GM12878 (cell line): ENCODE data around the gene TEX2. TPM values are rescaled to one million over a fixed set of nuclear protein-coding genes. Genes with fewer than 3 reads are reported as not detected.

ENCODE experiments used
- ATAC-seq: fragments of 200-7000 bp; cut with Tn5 transposase; 3 replicates; pipeline ENCODE4 v1.9.1; 2020; ENCODE audit warnings: mild to moderate bottlenecking, moderate library complexity
- BruUV-seq: library from RNA; stranded (reverse); fragments of 400-500 nt; replicated peaks from 2 replicates; lab custom pipeline; 2021; lab: Mats Ljungman, UMichigan
- CTCF ChIA-PET: fragments of 300-600 bp; sonication (Branson Sonifier 250); formaldehyde crosslinking; extraction: SDS; loops from one replicate; lab custom pipeline; 2021; ENCODE audit warnings: inconsistent platforms; lab: Yijun Ruan, JAX
- POLR2A ChIA-PET: fragments of 350-600 bp; formaldehyde crosslinking; extraction: SDS; loops from one replicate; lab custom pipeline; 2021; ENCODE audit warnings: inconsistent platforms; lab: Charles Lee
- RAD21 ChIA-PET: fragments of 300-600 bp; sonication (Branson Sonifier 250); formaldehyde crosslinking; loops from one replicate; lab custom pipeline; 2023; ENCODE audit warnings: antibody characterized with exemption; ENCODE audit not compliant: unreplicated experiment; lab: Charles Lee
- SMC1A ChIA-PET: fragments of 300-600 bp; sonication (Branson Sonifier 250); formaldehyde crosslinking; loops from one replicate; lab custom pipeline; 2023; ENCODE audit not compliant: unreplicated experiment, uncharacterized antibody; lab: Charles Lee
- DNase-seq: peaks from one replicate; pipeline ENCODE4 v3.0.0-alpha.2; 2011; ENCODE audit warnings: low read depth, low spot score
- FAIRE-seq: peaks from 3 replicates; lab custom pipeline; 2011; peaks lifted over from hg19 to GRCh38; lab: Jason Lieb, UNC
- H2AFZ ChIP-seq: 2 replicates; pipeline ENCODE4 v1.6.0; 2011; ENCODE audit warnings: low read depth, low read length, control low read depth; ENCODE audit not compliant: control insufficient read depth
- H3K27ac ChIP-seq: 2 replicates; pipeline ENCODE4 v1.5.1; 2011; ENCODE audit warnings: control low read depth; ENCODE audit not compliant: control insufficient read depth, insufficient read depth
- H3K27me3 ChIP-seq, 2 experiments: replicated peaks in 1 of 2; 2 replicates each; pipeline versions ENCODE4 v1.6.0 to v1.6.1; 2011; ENCODE audit warnings: low read length in 1 of 2; ENCODE audit not compliant: control insufficient read depth in 2 of 2, insufficient read depth in 2 of 2
- H3K36me3 ChIP-seq, 2 experiments: 2 replicates each; pipeline ENCODE4 v1.5.1; 2011; ENCODE audit warnings: low read length in 1 of 2; ENCODE audit not compliant: control insufficient read depth in 2 of 2, insufficient read depth in 2 of 2
- H3K4me1 ChIP-seq: 2 replicates; pipeline ENCODE4 v1.6.1; 2011; ENCODE audit warnings: mild to moderate bottlenecking, low read length, moderate library complexity, mixed read lengths; ENCODE audit not compliant: control insufficient read depth, insufficient read depth
- H3K4me2 ChIP-seq: 2 replicates; pipeline ENCODE4 v1.6.0; 2011; ENCODE audit warnings: control low read depth; ENCODE audit not compliant: control insufficient read depth, insufficient read depth
- H3K4me3 ChIP-seq: fragments of 200-600 bp; sonication (generic); 2 replicates; pipeline ENCODE4 v1.5.1; 2016
- H3K79me2 ChIP-seq: 2 replicates; pipeline ENCODE4 v1.6.0; 2011; ENCODE audit warnings: low read length; ENCODE audit not compliant: control insufficient read depth, insufficient read depth
- H3K9ac ChIP-seq: 2 replicates; pipeline ENCODE4 v1.8.0; 2011; ENCODE audit warnings: low read length, control low read depth, mixed read lengths; ENCODE audit not compliant: control insufficient read depth, insufficient read depth
- H3K9me3 ChIP-seq: replicated peaks from 3 replicates; pipeline ENCODE4 v1.5.1; 2011; ENCODE audit warnings: mild to moderate bottlenecking, low read length; ENCODE audit not compliant: control insufficient read depth, insufficient read depth
- H4K20me1 ChIP-seq: 2 replicates; pipeline ENCODE4 v1.6.0; 2011; ENCODE audit not compliant: control insufficient read depth, insufficient read depth
- CEBPZ ChIP-seq: fragments of 150-350 bp; IDR thresholded peaks from 2 replicates; pipeline ENCODE4 v1.6.1; 2016; ENCODE audit warnings: low read depth, low read length
- ETV6 ChIP-seq, 2 experiments: fragments of 450-650 bp in 1 of 2; IDR thresholded peaks in 1 of 2; conservative IDR thresholded peaks in 1 of 2; 2 replicates each; pipeline ENCODE4 v1.6.1; 2014; ENCODE audit warnings: antibody characterized with exemption in 1 of 2, borderline replicate concordance in 1 of 2, low read depth in 1 of 2, mild to moderate bottlenecking in 1 of 2, moderate library complexity in 1 of 2
- HCFC1 ChIP-seq: fragments of 150-350 bp; IDR thresholded peaks from 2 replicates; pipeline ENCODE4 v1.6.1; 2014; ENCODE audit warnings: low read length
- HDAC2 ChIP-seq: fragments of 200-600 bp; sonication (generic); IDR thresholded peaks from 2 replicates; pipeline ENCODE4 v1.6.1; 2017
- KLF5 ChIP-seq: fragments of 450-650 bp; IDR thresholded peaks from 2 replicates; pipeline ENCODE4 v1.6.1; 2014; ENCODE audit warnings: mild to moderate bottlenecking; ENCODE audit not compliant: partially characterized antibody
- MTA2 ChIP-seq: fragments of 450-650 bp; IDR thresholded peaks from 2 replicates; pipeline ENCODE4 v1.6.1; 2016; ENCODE audit warnings: low read depth, mild to moderate bottlenecking, moderate library complexity
- MTA3 ChIP-seq: IDR thresholded peaks from 2 replicates; pipeline ENCODE4 v1.6.1; 2012; ENCODE audit warnings: low read length, inconsistent platforms, borderline replicate concordance
- MXI1 ChIP-seq: fragments of 150-350 bp; IDR thresholded peaks from 2 replicates; pipeline ENCODE4 v1.6.1; 2011; ENCODE audit warnings: low read depth, mild to moderate bottlenecking, inconsistent platforms, low read length, improper control_type of control experiment
- PBX3 ChIP-seq: IDR thresholded peaks from 2 replicates; pipeline ENCODE4 v1.6.1; 2011; ENCODE audit warnings: mild to moderate bottlenecking, low read depth, low read length, moderate library complexity; ENCODE audit not compliant: insufficient replicate concordance
- PML ChIP-seq: IDR thresholded peaks from 2 replicates; pipeline ENCODE4 v1.6.1; 2012; ENCODE audit warnings: low read length, inconsistent platforms
- POLR2AphosphoS5 ChIP-seq: IDR thresholded peaks from 2 replicates; pipeline ENCODE4 v1.6.1; 2011; ENCODE audit warnings: mild to moderate bottlenecking, low read length, inconsistent platforms
- ZBTB11 ChIP-seq: fragments of 450-650 bp; formaldehyde crosslinking; IDR thresholded peaks from 2 replicates; pipeline ENCODE4 v1.5.0; 2022; ENCODE audit warnings: mild to moderate bottlenecking, missing genetic modification characterization
- WGBS: methylation state at CpG from one replicate; pipeline ENCODE4 v1.1.6; 2016; ENCODE audit warnings: low lambda C conversion rate; ENCODE audit not compliant: insufficient replicate concordance, insufficient coverage; ENCODE audit errors: missing lambda C conversion rate; 5-methylcytosine and 5-hydroxymethylcytosine counted together
- in situ Hi-C: fragments of 300-500 bp; cut with MboI; formaldehyde crosslinking; loops from 9 replicates; pipeline ENCODE4 v1.14.3; 2018; ENCODE audit warnings: mixed read lengths
- intact Hi-C: fragments of 100-400 bp; cut with micrococcal nuclease; formaldehyde crosslinking; loops from one replicate; pipeline ENCODE4 v1.14.2; 2022; ENCODE audit not compliant: unreplicated experiment
- polyA plus RNA-seq, 11 experiments: library from polyadenylated mRNA; depleted of rRNA in 4 of 11; unstranded in 6 of 11; stranded (reverse) in 5 of 11; fragments of >200 nt; fragmentation: Nextera tagmentation in 4 of 11; fragmentation: Illumina TruSeq in 1 of 11; extraction: Ambion mirVana in 4 of 11; extraction: Trizol in 1 of 11; gene quantifications; 1 replicate in 1 of 11; 2 replicates in 10 of 11; pipeline versions ENCODE4 v1.2.1 to v1.2.3, GENCODE V29; 2011 to 2016; ENCODE audit warnings: inconsistent platforms in 2 of 11, missing spikeins in 2 of 11, low read depth in 1 of 11
- total RNA-seq, 4 experiments: library from RNA; depleted of rRNA in 3 of 4; stranded (reverse); fragments of >200 nt in 3 of 4; fragmentation: Illumina TruSeq in 1 of 4; extraction: Trizol in 1 of 4; gene quantifications; 2 replicates each; pipeline versions ENCODE4 v1.2.1 to v1.2.3, GENCODE V29; 2013 to 2021
- TF ChIP-seq, protein P1 (sequence below): fragments of 450-650 bp; IDR thresholded peaks from 2 replicates; pipeline ENCODE4 v1.6.1; 2017; ENCODE audit warnings: mild to moderate bottlenecking

Gene TEX2
- total and polyA plus RNA-seq, 10 of the 15 experiments (the other 5 are each of a cell fraction or from before 2014, with no cell fraction given) = 3.8 to 19.9 (median 15.8) TPM

DNA sequence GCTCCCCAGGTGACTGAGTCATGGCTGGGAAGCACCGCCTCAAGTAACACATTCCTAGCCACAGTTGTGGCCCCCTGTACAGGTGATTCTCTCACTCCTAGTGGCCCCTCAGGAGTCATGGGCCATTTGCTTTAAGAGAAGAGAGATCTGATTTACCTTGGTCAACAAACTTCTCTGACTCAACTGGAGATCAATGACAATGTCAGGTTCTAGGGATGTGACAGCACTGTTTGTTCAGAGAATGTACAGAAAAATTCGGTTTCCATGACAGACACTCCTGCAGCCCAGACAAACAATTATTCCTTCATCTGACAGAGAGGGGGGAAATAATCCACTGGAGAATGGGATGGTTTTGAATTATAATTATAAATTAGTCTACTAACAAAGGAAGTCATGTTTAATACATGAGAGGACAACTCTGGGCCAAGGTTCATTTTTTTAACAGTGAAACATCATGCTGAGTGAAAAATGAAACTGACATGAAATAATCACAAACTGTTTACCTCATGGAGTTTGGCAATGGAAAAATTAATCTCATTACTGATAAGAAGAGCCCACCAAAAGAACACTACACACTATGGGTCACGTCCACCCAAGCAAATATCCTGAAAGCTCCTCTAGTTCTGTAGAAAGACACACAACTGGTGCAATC is 142.8 kb downstream of the TEX2 start:
- H3K79me2 ChIP-seq = peaks cover 43% of the 10 kb centered on the region
- in situ Hi-C loops = no loop called here
- intact Hi-C loops = no loop called here
- TF ChIP-seq MTA2 (no peak), POLR2AphosphoS5 (no peak), HDAC2 (no peak), MTA3 (no peak; the same call in 1 of the 2 replicates), ETV6 (conservative IDR thresholded peaks at IDR 0.05 in 1 of 2, IDR thresholded peaks at IDR 0.05 in 1 of 2; ENCODE audit: borderline replicate concordance in 1 of 2, low read depth in 1 of 2) (no peak), CEBPZ (no peak), ZBTB11 (CRISPR knock-in tag) (no peak), PBX3 (no peak), MXI1 (no peak), KLF5 (no peak), PML (no peak), HCFC1 (no peak)
- TF ChIP-seq, protein P1, sequence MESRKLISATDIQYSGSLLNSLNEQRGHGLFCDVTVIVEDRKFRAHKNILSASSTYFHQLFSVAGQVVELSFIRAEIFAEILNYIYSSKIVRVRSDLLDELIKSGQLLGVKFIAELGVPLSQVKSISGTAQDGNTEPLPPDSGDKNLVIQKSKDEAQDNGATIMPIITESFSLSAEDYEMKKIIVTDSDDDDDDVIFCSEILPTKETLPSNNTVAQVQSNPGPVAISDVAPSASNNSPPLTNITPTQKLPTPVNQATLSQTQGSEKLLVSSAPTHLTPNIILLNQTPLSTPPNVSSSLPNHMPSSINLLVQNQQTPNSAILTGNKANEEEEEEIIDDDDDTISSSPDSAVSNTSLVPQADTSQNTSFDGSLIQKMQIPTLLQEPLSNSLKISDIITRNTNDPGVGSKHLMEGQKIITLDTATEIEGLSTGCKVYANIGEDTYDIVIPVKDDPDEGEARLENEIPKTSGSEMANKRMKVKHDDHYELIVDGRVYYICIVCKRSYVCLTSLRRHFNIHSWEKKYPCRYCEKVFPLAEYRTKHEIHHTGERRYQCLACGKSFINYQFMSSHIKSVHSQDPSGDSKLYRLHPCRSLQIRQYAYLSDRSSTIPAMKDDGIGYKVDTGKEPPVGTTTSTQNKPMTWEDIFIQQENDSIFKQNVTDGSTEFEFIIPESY = no peak

More for the DNA sequence above, 142.8 kb downstream of the TEX2 start:
- FAIRE-seq = no peak
- peaks cover 30% of the 10 kb centered on the region for H3K4me1 ChIP-seq
- RAD21 ChIA-PET = interaction anchor here (0.6 to 3.9 kb wide), 11 partner anchors 10 to 95 kb away, joined by 5 to 30 read pairs (median 10); partner anchors contain the start of gene ERN1
- SMC1A ChIA-PET = interaction anchor here (0.9 to 5.6 kb wide), 16 partner anchors 8 to 96 kb away, joined by 3 to 60 read pairs (median 9); partner anchors contain the start of gene ERN1
- ATAC-seq = peak; percentile 29
- peak overlapping the region; percentile 96 for H3K4me2 ChIP-seq
- DNase-seq = no peak
- BruUV-seq = no TSS peak
- peak overlapping the region; percentile 96 for H3K27ac ChIP-seq
- POLR2A ChIA-PET = interaction anchor here (0.6 to 5.6 kb wide), 9 partner anchors 8 to 463 kb away, joined by 3 to 73 read pairs (median 5); partner anchors contain the start of genes ERN1 and ICAM2
- H4K20me1 ChIP-seq = no peaks in the 10 kb centered on the region
- CTCF ChIA-PET = interaction anchor here (0.9 to 6.5 kb wide), 11 partner anchors 8 to 201 kb away, joined by 3 to 82 read pairs (median 4); partner anchors contain the start of gene ERN1
- H3K4me3 ChIP-seq = peak overlapping the region; percentile 63
- H3K9me3 ChIP-seq = no peaks in the 10 kb centered on the region; the same call in 1 of the 3 replicates
- no peaks in the 10 kb centered on the region; a peak in 1 of 4 replicates for H3K36me3 ChIP-seq
- WGBS = 38% methylated on average over 3 of the region's 3 CpGs
- no peak overlapping the region for H2AFZ ChIP-seq
- H3K9ac ChIP-seq = peak overlapping the region; percentile 68
- H3K27me3 ChIP-seq = no peaks in the 10 kb centered on the region
